Measurements from ENCODE around the gene PPIL6. TPM values are rescaled to one million over a fixed set of nuclear protein-coding genes. Genes with fewer than 3 reads are reported as not detected.

Gene PPIL6
- total and polyA plus RNA-seq, 2 experiments from 2014 or later, result 3.5 to 3.7 TPM

DNA sequence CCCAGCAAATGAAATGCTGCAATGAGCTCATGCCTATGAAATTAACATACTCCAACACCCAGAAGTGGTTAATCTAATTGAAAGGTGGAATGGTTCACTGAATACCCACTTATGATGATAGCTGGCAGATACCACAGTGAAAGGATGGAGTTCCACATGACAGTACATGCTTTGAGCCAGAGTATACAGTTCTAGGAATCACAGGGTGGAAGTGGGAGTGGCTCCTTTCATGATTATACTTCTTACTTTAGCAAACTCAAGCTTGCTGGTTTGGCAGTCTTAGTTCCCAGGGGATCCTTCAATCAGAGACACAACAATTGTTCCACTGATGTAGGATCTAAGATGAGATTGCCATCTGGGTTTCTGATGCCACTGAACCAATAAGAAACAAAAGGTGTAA lies 79.6 kb downstream of the PPIL6 start:
- Histone ChIP-seq H3K79me2 (ENCODE audit: insufficient read depth) (peaks cover 54% of the 10 kb centered on the region), H3K4me3 (no peak overlapping the region), H3K9me3 (ENCODE audit: low read depth) (no peaks in the 10 kb centered on the region), H3K27ac (no peak overlapping the region), H3K27me3 (replicated peaks; ENCODE audit: insufficient read depth) (no peaks in the 10 kb centered on the region), H2AFZ (no peak overlapping the region), H3F3A (ENCODE audit: insufficient read depth) (0 out of 2 replicates have a peak, but pooled peaks cover 7% of the 10 kb centered on the region), H3K4me2 (ENCODE audit: unreplicated experiment) (no peak overlapping the region), H3K9ac (no peak overlapping the region), H3K4me1 (ENCODE audit: insufficient read depth) (no peaks in the 10 kb centered on the region), H4K20me1 (ENCODE audit: insufficient read depth) (no peaks in the 10 kb centered on the region), H3K9me2 (ENCODE audit: insufficient read depth) (no peaks in the 10 kb centered on the region), H3K36me3 (ENCODE audit: low read depth) (peaks cover 57% of the 10 kb centered on the region)
- in situ Hi-C loops (cut with MboI), result no loop called here
- no peak for DNase-seq
- TF ChIP-seq EZH2phosphoT487 (IDR thresholded peaks at IDR 0.05; ENCODE audit: insufficient read depth, low read depth) (no peak), EZH2 (IDR thresholded peaks at IDR 0.05; ENCODE audit: insufficient read depth, poor library complexity, severe bottlenecking) (no peak)

DNA sequence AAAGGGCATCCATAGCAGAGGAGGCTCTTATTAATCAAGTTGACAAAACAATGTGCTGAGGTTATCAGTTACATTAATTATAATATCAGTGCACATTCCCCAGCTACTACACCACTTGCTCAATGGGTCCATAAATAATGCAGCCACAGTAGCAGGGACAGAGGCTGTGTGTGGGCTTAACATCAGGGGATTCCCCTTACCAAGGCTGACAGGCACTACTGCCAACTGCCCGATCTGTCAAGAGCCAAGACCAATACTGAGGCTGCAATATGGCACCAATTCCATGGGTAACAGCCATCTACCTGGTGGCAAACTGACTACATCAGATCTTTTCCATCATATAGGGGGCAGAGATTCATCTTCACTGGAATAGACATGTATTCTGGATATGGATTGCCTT lies 80.1 kb downstream of the PPIL6 start:
- no peak for TF ChIP-seq EZH2 (IDR thresholded peaks at IDR 0.05; ENCODE audit: insufficient read depth, poor library complexity, severe bottlenecking)
- TF ChIP-seq EZH2phosphoT487 (IDR thresholded peaks at IDR 0.05; ENCODE audit: insufficient read depth, low read depth), result no peak
- no peaks in the 10 kb centered on the region for H3K9me3 ChIP-seq (ENCODE audit: low read depth)
- DNase-seq, result no peak
- H3K27me3 ChIP-seq (replicated peaks; ENCODE audit: insufficient read depth), result no peaks in the 10 kb centered on the region
- H3K4me1 ChIP-seq (ENCODE audit: insufficient read depth), result no peaks in the 10 kb centered on the region
- no peak overlapping the region for H3K9ac ChIP-seq
- H3K36me3 ChIP-seq (ENCODE audit: low read depth), result peaks cover 58% of the 10 kb centered on the region
- peaks cover 11% of the 10 kb centered on the region; the same call in 1 of the 2 replicates for H3F3A ChIP-seq (ENCODE audit: insufficient read depth)
- no peak overlapping the region for H3K4me3 ChIP-seq
- H3K4me2 ChIP-seq (ENCODE audit: unreplicated experiment), result no peak overlapping the region
- H3K9me2 ChIP-seq (ENCODE audit: insufficient read depth), result no peaks in the 10 kb centered on the region
- no peak overlapping the region for H2AFZ ChIP-seq
- no peak overlapping the region for H3K27ac ChIP-seq
- 95 to 96% methylated on average over 1 of the region's 1 CpG for WGBS, 2 experiments (ENCODE audit: low coverage in 1 of 2, low lambda C conversion rate in 2 of 2, missing lambda C conversion rate in 2 of 2)
- H4K20me1 ChIP-seq (ENCODE audit: insufficient read depth), result no peaks in the 10 kb centered on the region
- H3K79me2 ChIP-seq (ENCODE audit: insufficient read depth), result peaks cover 49% of the 10 kb centered on the region
- in situ Hi-C loops (cut with MboI), result no loop called here

DNA sequence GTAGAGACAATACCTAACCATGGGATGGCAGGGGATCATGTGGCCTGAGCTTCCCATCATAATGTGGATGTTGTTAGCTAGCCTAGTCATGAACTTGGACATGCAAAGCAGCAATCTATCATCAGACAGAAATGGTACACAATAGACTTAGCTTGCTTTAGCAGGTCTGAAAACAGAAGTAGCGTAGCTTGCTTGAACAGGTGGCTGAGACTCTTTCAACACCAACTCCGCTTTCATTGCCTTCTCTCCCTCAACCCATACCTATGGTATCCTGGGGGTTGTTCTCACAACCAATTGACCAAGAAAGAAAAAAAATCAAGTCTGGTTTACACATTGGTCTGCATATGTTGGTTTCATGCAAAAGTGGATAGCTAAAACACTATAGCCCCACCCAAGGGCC lies 81.2 kb downstream of the PPIL6 start:
- no peak overlapping the region for H3K27ac ChIP-seq
- TF ChIP-seq EZH2phosphoT487 (IDR thresholded peaks at IDR 0.05; ENCODE audit: insufficient read depth, low read depth) (no peak), EZH2 (IDR thresholded peaks at IDR 0.05; ENCODE audit: insufficient read depth, poor library complexity, severe bottlenecking) (no peak)
- H3K36me3 ChIP-seq (ENCODE audit: low read depth), result peaks cover 54% of the 10 kb centered on the region
- no peaks in the 10 kb centered on the region for H4K20me1 ChIP-seq (ENCODE audit: insufficient read depth)
- H3K79me2 ChIP-seq (ENCODE audit: insufficient read depth), result peaks cover 39% of the 10 kb centered on the region
- no peak for DNase-seq
- no peak overlapping the region for H3K4me2 ChIP-seq (ENCODE audit: unreplicated experiment)
- no peak overlapping the region for H2AFZ ChIP-seq
- no peaks in the 10 kb centered on the region for H3K9me3 ChIP-seq (ENCODE audit: low read depth)
- 0 out of 2 replicates have a peak, but pooled peaks cover 5% of the 10 kb centered on the region for H3K4me1 ChIP-seq (ENCODE audit: insufficient read depth)
- no peaks in the 10 kb centered on the region for H3K27me3 ChIP-seq (replicated peaks; ENCODE audit: insufficient read depth)
- H3K4me3 ChIP-seq, result no peak overlapping the region
- H3K9ac ChIP-seq, result no peak overlapping the region
- H3F3A ChIP-seq (ENCODE audit: insufficient read depth), result peaks cover 12% of the 10 kb centered on the region; the same call in 1 of the 2 replicates
- WGBS, 2 experiments (ENCODE audit: low coverage in 1 of 2, low lambda C conversion rate in 2 of 2, missing lambda C conversion rate in 2 of 2), result 95 to 97% methylated on average over 2 of the region's 2 CpGs
- in situ Hi-C loops (cut with MboI), result no loop called here
- no peaks in the 10 kb centered on the region for H3K9me2 ChIP-seq (ENCODE audit: insufficient read depth)

DNA sequence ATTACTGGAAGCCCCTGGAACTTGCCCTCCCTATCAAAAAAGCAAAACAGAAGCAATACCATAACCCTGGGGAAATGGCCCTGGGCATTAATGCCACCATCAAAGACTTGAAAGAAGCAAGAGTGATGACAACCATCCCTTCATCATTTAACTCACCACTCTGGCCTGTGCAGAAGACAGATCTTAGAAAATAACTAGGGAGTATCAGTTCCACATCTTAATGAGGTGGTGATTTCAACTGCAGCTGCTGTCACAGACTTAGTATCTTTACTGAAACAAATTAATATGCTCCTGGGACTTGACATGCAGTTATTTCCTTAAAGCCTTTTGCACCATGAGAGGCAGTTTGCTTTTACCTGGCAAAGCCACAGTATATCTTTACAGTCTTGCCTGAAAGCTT lies 82.2 kb downstream of the PPIL6 start:
- no peak overlapping the region for H3K4me3 ChIP-seq
- TF ChIP-seq EZH2 (IDR thresholded peaks at IDR 0.05; ENCODE audit: insufficient read depth, poor library complexity, severe bottlenecking), result no peak
- H3K9ac ChIP-seq, result no peak overlapping the region
- no peak for DNase-seq
- H3F3A ChIP-seq (ENCODE audit: insufficient read depth), result peaks cover 12% of the 10 kb centered on the region; the same call in 1 of the 2 replicates
- no peaks in the 10 kb centered on the region for H3K9me2 ChIP-seq (ENCODE audit: insufficient read depth)
- H2AFZ ChIP-seq, result no peak overlapping the region
- H3K79me2 ChIP-seq (ENCODE audit: insufficient read depth), result peaks cover 29% of the 10 kb centered on the region
- H3K27me3 ChIP-seq (replicated peaks; ENCODE audit: insufficient read depth), result no peaks in the 10 kb centered on the region
- peaks cover 50% of the 10 kb centered on the region for H3K36me3 ChIP-seq (ENCODE audit: low read depth)
- no peaks in the 10 kb centered on the region for H3K9me3 ChIP-seq (ENCODE audit: low read depth)
- no peaks in the 10 kb centered on the region for H4K20me1 ChIP-seq (ENCODE audit: insufficient read depth)
- H3K27ac ChIP-seq, result no peak overlapping the region
- H3K4me1 ChIP-seq (ENCODE audit: insufficient read depth), result 0 out of 2 replicates have a peak, but pooled peaks cover 5% of the 10 kb centered on the region
- no peak overlapping the region for H3K4me2 ChIP-seq (ENCODE audit: unreplicated experiment)
- in situ Hi-C loops (cut with MboI), result no loop called here

DNA sequence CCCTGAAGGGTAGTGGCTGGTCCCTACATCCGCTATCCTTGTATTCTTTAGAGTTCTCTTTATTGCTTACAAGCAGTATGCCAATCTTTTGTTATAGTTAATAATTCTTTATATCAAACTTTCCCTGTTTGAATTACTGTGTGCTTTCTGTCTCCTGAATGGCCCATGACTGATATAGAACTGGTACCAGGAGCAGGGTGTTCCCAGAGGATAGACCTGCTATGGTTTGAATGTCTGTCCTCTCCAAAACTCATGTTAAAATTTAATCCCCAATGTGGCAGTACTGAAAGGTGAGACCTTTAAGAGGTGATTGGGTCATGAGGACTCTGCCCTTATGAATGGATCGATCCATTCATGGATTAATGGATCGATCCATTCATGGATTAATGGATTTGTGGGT lies 84.2 kb downstream of the PPIL6 start:
- Histone ChIP-seq H3K27ac (no peak overlapping the region), H3K4me2 (ENCODE audit: unreplicated experiment) (no peak overlapping the region), H2AFZ (no peak overlapping the region), H3K4me3 (no peak overlapping the region), H3K79me2 (ENCODE audit: insufficient read depth) (peaks cover 13% of the 10 kb centered on the region), H3F3A (ENCODE audit: insufficient read depth) (peaks cover 23% of the 10 kb centered on the region), H3K27me3 (replicated peaks; ENCODE audit: insufficient read depth) (no peaks in the 10 kb centered on the region), H3K9me2 (ENCODE audit: insufficient read depth) (no peaks in the 10 kb centered on the region), H3K4me1 (ENCODE audit: insufficient read depth) (peaks cover 17% of the 10 kb centered on the region), H3K36me3 (ENCODE audit: low read depth) (peaks cover 42% of the 10 kb centered on the region), H3K9ac (no peak overlapping the region), H3K9me3 (ENCODE audit: low read depth) (no peaks in the 10 kb centered on the region), H4K20me1 (ENCODE audit: insufficient read depth) (no peaks in the 10 kb centered on the region)
- TF ChIP-seq EZH2phosphoT487 (IDR thresholded peaks at IDR 0.05; ENCODE audit: insufficient read depth, low read depth) (no peak), EZH2 (IDR thresholded peaks at IDR 0.05; ENCODE audit: insufficient read depth, poor library complexity, severe bottlenecking) (no peak)
- 92 to 97% methylated on average over 3 of the region's 3 CpGs for WGBS, 2 experiments (ENCODE audit: low coverage in 1 of 2, low lambda C conversion rate in 2 of 2, missing lambda C conversion rate in 2 of 2)
- no peak for DNase-seq
- in situ Hi-C loops (cut with MboI), result no loop called here
